Measurements from ENCODE around the gene GSAP.

The GSAP gene

GRCh38 chr7:77406421-77406820, 9.7 kb downstream of the GSAP start:
- DNase-seq, result no peak

- DNase-seq, result no peak
Observed at GRCh38 chr7:77404641-77405040, 11.5 kb downstream of the GSAP start.

- DNase-seq, result no peak
Observed at GRCh38 chr7:77403957-77404356, 12.2 kb downstream of the GSAP start.

- DNase-seq, result no peak
Observed at GRCh38 chr7:77402818-77403217, 13.3 kb downstream of the GSAP start.

- no peak for DNase-seq
Observed at GRCh38 chr7:77401002-77401401, 15.1 kb downstream of the GSAP start.

- DNase-seq, result no peak
Observed at GRCh38 chr7:77399816-77400215, 16.3 kb downstream of the GSAP start.

- DNase-seq, result no peak
Observed at GRCh38 chr7:77396894-77397547, 19.1 kb downstream of the GSAP start.

GRCh38 chr7:77395626-77396025, 20.5 kb downstream of the GSAP start:
- DNase-seq, result no peak

- DNase-seq, result no peak
Observed at GRCh38 chr7:77393954-77394353, 22.2 kb downstream of the GSAP start.

GRCh38 chr7:77393261-77393660, 22.9 kb downstream of the GSAP start:
- DNase-seq, result no peak

- no peak for DNase-seq
Observed at GRCh38 chr7:77391230-77391629, 24.9 kb downstream of the GSAP start.

- DNase-seq, result no peak
Observed at GRCh38 chr7:77388055-77388641, 28.0 kb downstream of the GSAP start.

- no peak for DNase-seq
Observed at GRCh38 chr7:77386165-77386822, 29.9 kb downstream of the GSAP start.

- no peak for DNase-seq
Observed at GRCh38 chr7:77383333-77383740, 32.8 kb downstream of the GSAP start.

- DNase-seq, result no peak
Observed at GRCh38 chr7:77382532-77382931, 33.6 kb downstream of the GSAP start.

- DNase-seq, result no peak
Observed at GRCh38 chr7:77378584-77378983, 37.6 kb downstream of the GSAP start.

- DNase-seq, result no peak
Observed at GRCh38 chr7:77370606-77371005, 45.5 kb downstream of the GSAP start.

GRCh38 chr7:77368974-77369373, 47.2 kb downstream of the GSAP start:
- no peak for DNase-seq

GRCh38 chr7:77367976-77368375, 48.2 kb downstream of the GSAP start:
- DNase-seq, result no peak

GRCh38 chr7:77362905-77363304, 53.2 kb downstream of the GSAP start:
- DNase-seq, result no peak

GRCh38 chr7:77360969-77361368, 55.2 kb downstream of the GSAP start:
- DNase-seq, result no peak

GRCh38 chr7:77360104-77360503, 56.0 kb downstream of the GSAP start:
- no peak for DNase-seq

GRCh38 chr7:77359599-77359998, 56.5 kb downstream of the GSAP start:
- DNase-seq, result no peak

- no peak for DNase-seq
Observed at GRCh38 chr7:77354914-77355313, 61.2 kb downstream of the GSAP start.

- DNase-seq, result no peak
Observed at GRCh38 chr7:77354484-77354883, 61.7 kb downstream of the GSAP start.

All from NCI-H1048 (cell line).